ENCODE results near the gene ABR.

Gene ABR

DNA sequence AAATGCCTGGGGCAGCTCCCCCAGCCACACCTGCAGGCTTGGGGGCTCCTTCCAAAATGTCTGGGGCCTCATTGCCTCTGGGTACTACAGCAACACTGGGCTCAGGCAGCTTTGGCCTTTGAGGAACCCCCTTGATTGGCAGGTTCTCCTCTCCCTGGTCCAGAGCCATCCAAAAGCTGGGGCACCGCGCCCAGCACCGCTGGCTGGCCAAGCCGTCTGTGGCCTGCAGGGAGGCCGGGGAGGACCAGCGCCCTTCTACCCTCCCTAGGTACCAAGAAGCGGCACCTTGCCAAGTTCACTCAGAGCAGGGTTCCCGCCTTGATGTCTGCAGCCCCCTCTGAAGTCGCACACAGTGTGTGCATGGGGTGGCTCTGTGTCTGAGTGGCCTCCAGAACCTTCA, 152.7 kb downstream of the ABR start:
- DNase-seq (ENCODE audit: low spot score) = no peak
- no peak for TF ChIP-seq CTCF (IDR thresholded peaks at IDR 0.05; ENCODE audit: extremely low read depth, insufficient read depth, missing control alignments)
- in situ Hi-C loops (cut with MboI; ENCODE audit: low pct_unique_long_range_greater_than_20kb, low sequenced_read_pairs, unreplicated experiment) = no loop called here

GRCh38 chr17:1026599-1026975, 153.2 kb downstream of the ABR start:
- in situ Hi-C loops (cut with MboI; ENCODE audit: low pct_unique_long_range_greater_than_20kb, low sequenced_read_pairs, unreplicated experiment) = no loop called here
- no peak for DNase-seq (ENCODE audit: low spot score)
- no peak for TF ChIP-seq CTCF (IDR thresholded peaks at IDR 0.05; ENCODE audit: extremely low read depth, insufficient read depth, missing control alignments)

- TF ChIP-seq CTCF (IDR thresholded peaks at IDR 0.05; ENCODE audit: extremely low read depth, insufficient read depth, missing control alignments) = no peak
- no peak for DNase-seq (ENCODE audit: low spot score)
- in situ Hi-C loops (cut with MboI; ENCODE audit: low pct_unique_long_range_greater_than_20kb, low sequenced_read_pairs, unreplicated experiment) = no loop called here
Observed at GRCh38 chr17:1025733-1026598, 153.8 kb downstream of the ABR start.

- no peak for DNase-seq (ENCODE audit: low spot score)
- in situ Hi-C loops (cut with MboI; ENCODE audit: low pct_unique_long_range_greater_than_20kb, low sequenced_read_pairs, unreplicated experiment) = no loop called here
- no peak for TF ChIP-seq CTCF (IDR thresholded peaks at IDR 0.05; ENCODE audit: extremely low read depth, insufficient read depth, missing control alignments)
Observed at GRCh38 chr17:1024076-1024475, 155.7 kb downstream of the ABR start.

- in situ Hi-C loops (cut with MboI; ENCODE audit: low pct_unique_long_range_greater_than_20kb, low sequenced_read_pairs, unreplicated experiment) = no loop called here
- DNase-seq (ENCODE audit: low spot score) = no peak
- no peak for TF ChIP-seq CTCF (IDR thresholded peaks at IDR 0.05; ENCODE audit: extremely low read depth, insufficient read depth, missing control alignments)
Observed at GRCh38 chr17:1022278-1023024, 157.3 kb downstream of the ABR start.

DNA sequence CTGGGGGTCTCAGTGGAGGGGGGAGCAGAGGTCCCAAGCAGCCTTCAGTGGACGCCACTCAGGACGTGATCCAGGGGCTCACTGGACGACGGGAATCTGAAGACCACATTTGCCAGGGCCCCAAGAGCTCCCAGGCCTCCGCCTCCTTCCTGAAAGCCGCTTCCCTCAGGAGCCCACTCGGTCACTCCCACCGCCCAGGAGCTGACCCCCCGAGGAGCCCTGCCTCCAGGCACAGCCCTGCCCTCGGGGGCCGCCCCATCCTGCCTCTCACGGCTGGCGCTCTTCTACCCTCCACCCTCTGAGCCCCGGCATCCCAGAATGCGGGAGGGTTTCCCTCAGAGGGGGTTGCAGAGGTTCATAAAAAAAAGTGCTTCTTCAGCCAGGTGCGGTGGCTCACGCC, 158.6 kb downstream of the ABR start:
- in situ Hi-C loops (cut with MboI; ENCODE audit: low pct_unique_long_range_greater_than_20kb, low sequenced_read_pairs, unreplicated experiment) = no loop called here
- no peak for TF ChIP-seq CTCF (IDR thresholded peaks at IDR 0.05; ENCODE audit: extremely low read depth, insufficient read depth, missing control alignments)
- DNase-seq (ENCODE audit: low spot score) = no peak

All from GM13977 (cell line).